Neural crest cell (in vitro differentiated cells): ENCODE results near the gene LMNA. TPM values are rescaled to one million over a fixed set of nuclear protein-coding genes. Genes with fewer than 3 reads are reported as not detected.

ENCODE experiments used
- DNase-seq: peaks from one replicate; pipeline ENCODE4 v3.0.0; 2021; ENCODE audit warnings: low read depth, mixed read lengths, low spot score
- H3K27ac Mint-ChIP-seq: one replicate; pipeline ENCODE4 v1.8.0; 2021; ENCODE audit warnings: mild to moderate bottlenecking, mixed read lengths; ENCODE audit not compliant: unreplicated experiment
- H3K27me3 Mint-ChIP-seq: 2 replicates; pipeline ENCODE4 v1.8.0; 2021; ENCODE audit warnings: low read depth, mild to moderate bottlenecking, mixed read lengths
- H3K36me3 Mint-ChIP-seq: 2 replicates; pipeline ENCODE4 v1.8.0; 2021; ENCODE audit warnings: low read depth, mild to moderate bottlenecking, mixed read lengths
- H3K4me1 Mint-ChIP-seq: 2 replicates; pipeline ENCODE4 v1.8.0; 2021; ENCODE audit warnings: mixed read lengths
- H3K4me3 Mint-ChIP-seq: one replicate; pipeline ENCODE4 v1.8.0; 2021; ENCODE audit warnings: mild to moderate bottlenecking, mixed read lengths
- H3K9me3 Mint-ChIP-seq: 2 replicates; pipeline ENCODE4 v1.8.0; 2021; ENCODE audit warnings: mixed read lengths
- total RNA-seq: library from RNA; stranded (reverse); gene quantifications from 2 replicates; pipeline ENCODE4 v1.2.1, GENCODE V29; 2021
- TF ChIP-seq, protein P1 (sequence below): fragments of 200-600 bp; sonication (generic); conservative IDR thresholded peaks from 2 replicates; pipeline ENCODE4 v1.5.0; 2021; ENCODE audit warnings: antibody characterized with exemption, mild to moderate bottlenecking

LMNA gene
- total RNA-seq, 1 donor from 2014 or later: 51.0 TPM

DNA sequence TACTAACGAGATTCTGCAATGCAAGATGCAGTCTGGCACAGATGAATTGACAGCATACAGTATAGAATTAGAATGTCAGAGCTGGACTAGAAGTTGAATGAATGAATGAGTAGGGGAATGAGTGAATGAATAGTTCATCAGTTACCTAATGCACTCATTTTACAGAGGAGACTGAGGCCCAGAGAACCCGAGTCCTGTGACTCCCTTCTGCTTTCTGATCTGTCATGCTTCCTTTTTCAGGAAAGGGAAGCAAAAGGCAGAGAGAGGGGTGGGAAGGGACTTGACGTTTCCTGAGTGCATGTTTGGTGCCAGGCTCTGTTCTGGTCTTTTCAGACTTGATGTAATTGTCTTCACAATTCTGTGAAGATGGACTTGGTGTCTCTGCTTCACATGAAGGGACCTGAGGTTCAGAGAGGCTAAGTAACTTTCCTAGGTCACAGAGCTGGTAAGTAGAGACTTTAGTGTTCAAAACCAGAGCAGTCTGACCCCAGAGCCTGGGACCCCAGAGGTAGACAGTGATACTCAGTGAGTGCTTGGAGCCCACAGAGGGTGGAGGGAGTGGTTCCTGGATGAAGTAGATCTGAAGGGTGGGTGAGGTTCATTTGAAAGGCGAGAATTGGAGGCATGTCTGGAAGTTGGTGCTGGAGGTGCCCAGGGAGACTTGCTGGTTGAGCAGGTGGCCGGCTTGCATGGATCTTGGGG is 24.2 kb upstream of the LMNA start:
- H3K27me3 Mint-ChIP-seq: no peaks in the 10 kb centered on the region
- H3K4me1 Mint-ChIP-seq: peaks cover 37% of the 10 kb centered on the region
- TF ChIP-seq, protein P1, sequence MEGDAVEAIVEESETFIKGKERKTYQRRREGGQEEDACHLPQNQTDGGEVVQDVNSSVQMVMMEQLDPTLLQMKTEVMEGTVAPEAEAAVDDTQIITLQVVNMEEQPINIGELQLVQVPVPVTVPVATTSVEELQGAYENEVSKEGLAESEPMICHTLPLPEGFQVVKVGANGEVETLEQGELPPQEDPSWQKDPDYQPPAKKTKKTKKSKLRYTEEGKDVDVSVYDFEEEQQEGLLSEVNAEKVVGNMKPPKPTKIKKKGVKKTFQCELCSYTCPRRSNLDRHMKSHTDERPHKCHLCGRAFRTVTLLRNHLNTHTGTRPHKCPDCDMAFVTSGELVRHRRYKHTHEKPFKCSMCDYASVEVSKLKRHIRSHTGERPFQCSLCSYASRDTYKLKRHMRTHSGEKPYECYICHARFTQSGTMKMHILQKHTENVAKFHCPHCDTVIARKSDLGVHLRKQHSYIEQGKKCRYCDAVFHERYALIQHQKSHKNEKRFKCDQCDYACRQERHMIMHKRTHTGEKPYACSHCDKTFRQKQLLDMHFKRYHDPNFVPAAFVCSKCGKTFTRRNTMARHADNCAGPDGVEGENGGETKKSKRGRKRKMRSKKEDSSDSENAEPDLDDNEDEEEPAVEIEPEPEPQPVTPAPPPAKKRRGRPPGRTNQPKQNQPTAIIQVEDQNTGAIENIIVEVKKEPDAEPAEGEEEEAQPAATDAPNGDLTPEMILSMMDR: no peak
- DNase-seq: no peak
- peak overlapping the region; percentile 82 for H3K4me3 Mint-ChIP-seq
- H3K27ac Mint-ChIP-seq: peak overlapping the region; percentile 75
- peaks cover 9% of the 10 kb centered on the region for H3K36me3 Mint-ChIP-seq
- H3K9me3 Mint-ChIP-seq: no peaks in the 10 kb centered on the region

DNA sequence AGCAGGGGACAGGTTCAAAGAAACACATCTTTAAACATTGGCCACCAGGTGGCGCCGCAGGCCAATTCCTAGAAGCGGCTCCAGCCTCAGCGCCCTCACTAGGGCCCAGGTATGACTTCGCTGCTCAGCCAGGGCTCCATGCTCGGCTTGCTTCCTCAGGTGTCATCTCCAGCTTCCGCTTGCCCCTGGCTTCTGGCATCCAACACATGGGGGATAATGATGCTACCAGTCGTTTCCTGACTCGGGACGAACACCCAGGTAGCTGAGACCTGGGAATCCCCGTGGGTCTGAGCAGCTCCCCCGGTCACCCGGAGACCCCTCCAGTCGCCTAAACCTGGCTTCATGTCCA is 23.7 kb upstream of the LMNA start:
- TF ChIP-seq, protein P1: peak; percentile 95
- Mint-ChIP-seq H3K4me3 (peak overlapping the region; percentile 82), H3K27ac (peak overlapping the region; percentile 75), H3K4me1 (peaks cover 38% of the 10 kb centered on the region), H3K9me3 (no peaks in the 10 kb centered on the region), H3K36me3 (peaks cover 9% of the 10 kb centered on the region), H3K27me3 (no peaks in the 10 kb centered on the region)
- DNase-seq: peak; percentile 81

DNA sequence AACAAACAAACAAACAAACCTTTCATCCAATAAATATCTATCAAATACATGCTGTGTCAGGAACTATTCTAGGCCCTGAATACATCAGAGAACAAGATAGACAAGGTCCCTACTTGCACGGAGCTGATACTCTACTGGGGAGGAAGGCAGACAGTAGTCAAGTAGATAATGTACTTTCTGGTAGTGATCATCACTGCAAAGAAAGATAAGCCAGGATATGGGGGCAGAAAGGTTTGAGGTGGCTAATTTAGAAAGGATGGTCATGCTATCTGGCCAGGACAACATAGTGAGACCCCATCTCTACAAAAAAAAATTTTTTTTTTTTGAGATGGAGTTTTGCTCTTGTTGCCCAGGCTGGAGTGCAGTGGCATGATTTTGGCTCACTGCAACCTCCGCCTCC is 22.9 kb upstream of the LMNA start:
- Mint-ChIP-seq H3K4me1 (peaks cover 38% of the 10 kb centered on the region), H3K9me3 (no peaks in the 10 kb centered on the region), H3K4me3 (no peak overlapping the region), H3K36me3 (peaks cover 9% of the 10 kb centered on the region), H3K27ac (no peak overlapping the region), H3K27me3 (no peaks in the 10 kb centered on the region)
- DNase-seq: no peak
- TF ChIP-seq, protein P1: no peak

DNA sequence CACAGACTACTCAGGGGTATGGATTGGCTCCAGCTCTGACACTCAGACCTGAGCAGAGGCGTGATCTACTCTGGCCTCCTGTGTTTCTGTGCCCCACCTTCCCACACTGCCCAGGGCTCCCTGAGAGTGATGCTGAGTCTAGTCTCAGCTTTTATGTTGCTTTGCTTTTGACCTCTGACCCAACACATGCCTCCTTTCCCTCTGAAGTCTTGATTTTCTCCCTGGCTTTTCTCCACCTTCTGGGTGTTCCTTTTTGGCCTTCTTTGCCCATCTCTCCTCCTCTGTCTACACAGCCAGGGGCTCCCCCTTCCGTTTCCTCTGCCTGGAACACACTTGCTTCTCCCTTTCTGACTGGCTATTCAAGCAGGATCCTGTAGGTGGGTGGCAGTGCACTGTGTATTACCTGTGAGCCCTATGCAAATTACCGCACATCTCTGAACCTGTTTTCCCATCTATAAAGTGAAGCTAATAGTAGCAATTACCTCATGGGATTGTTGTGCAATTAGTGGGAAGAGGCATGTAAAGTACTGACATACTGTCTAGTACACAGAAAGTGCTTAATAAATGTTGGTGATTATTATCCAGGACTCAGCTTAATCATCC is 18.5 kb upstream of the LMNA start:
- peak overlapping the region; percentile 23 for H3K27ac Mint-ChIP-seq
- peaks cover 40% of the 10 kb centered on the region for H3K4me1 Mint-ChIP-seq
- peaks cover 10% of the 10 kb centered on the region for H3K36me3 Mint-ChIP-seq
- TF ChIP-seq, protein P1: no peak
- DNase-seq: no peak
- no peaks in the 10 kb centered on the region for H3K9me3 Mint-ChIP-seq
- no peaks in the 10 kb centered on the region for H3K27me3 Mint-ChIP-seq
- no peak overlapping the region for H3K4me3 Mint-ChIP-seq

DNA sequence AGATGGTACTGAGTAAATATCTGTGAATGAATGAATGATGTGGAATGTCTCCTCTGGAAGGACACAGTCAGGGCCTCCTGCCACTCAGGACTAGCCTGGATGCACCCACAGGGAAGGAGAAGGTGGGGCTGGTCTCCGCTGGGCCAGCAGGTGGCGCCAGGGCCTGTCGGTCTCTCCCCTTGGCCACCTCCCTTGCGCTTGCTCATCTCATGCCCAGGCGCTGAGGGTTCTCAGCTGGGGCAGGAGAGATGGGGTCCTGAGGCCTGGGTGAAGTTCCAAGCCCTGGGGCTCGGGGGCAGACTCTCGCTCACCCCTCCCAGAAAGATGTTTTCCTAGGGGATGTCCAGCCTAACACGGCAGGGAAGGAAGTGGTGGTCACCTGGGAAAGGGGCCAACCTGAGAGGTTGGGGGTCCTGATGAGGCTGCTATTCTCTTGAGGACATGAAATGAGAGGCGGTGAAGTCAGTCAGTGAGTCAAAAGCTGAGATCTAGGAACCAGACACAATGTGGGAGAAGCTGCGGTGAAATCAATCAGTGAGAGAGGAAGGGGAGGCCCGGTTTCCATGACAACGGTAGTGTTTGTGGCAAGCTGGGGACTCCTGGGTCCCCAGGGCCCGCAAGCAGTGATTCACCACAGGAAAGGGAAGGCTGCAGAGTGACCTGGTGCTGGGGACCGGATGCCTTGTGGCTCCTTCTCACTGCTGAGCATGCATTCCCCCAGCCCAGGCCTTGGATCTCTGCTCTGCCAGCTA is 17.7 kb upstream of the LMNA start:
- Mint-ChIP-seq H3K9me3 (no peaks in the 10 kb centered on the region), H3K36me3 (peaks cover 12% of the 10 kb centered on the region), H3K4me1 (peaks cover 45% of the 10 kb centered on the region), H3K27ac (peak overlapping the region; percentile 88), H3K27me3 (no peaks in the 10 kb centered on the region), H3K4me3 (peak overlapping the region; percentile 44)
- TF ChIP-seq, protein P1: peak; percentile 94
- DNase-seq: peak; percentile 85
